Subcutaneous abdominal adipose tissue (tissue), 5 donors: Measurements from ENCODE around the gene SIK3.

Experiments
- H3K27ac ChIP-seq: one replicate; pipeline ENCODE4 v1.7.0; 2013; ENCODE audit warnings: low read depth, mild to moderate bottlenecking, inconsistent platforms, low read length, moderate library complexity
- H3K27me3 ChIP-seq, 5 donors: one replicate each; pipeline ENCODE4 v1.7.0; 2013; ENCODE audit warnings: low read length in 5 of 5, inconsistent platforms in 1 of 5; ENCODE audit not compliant: control insufficient read depth in 5 of 5, insufficient read depth in 4 of 5
- H3K36me3 ChIP-seq, 5 donors: one replicate each; pipeline ENCODE4 v1.7.0; 2013; ENCODE audit warnings: low read length in 5 of 5; ENCODE audit not compliant: control insufficient read depth in 5 of 5, insufficient read depth in 5 of 5
- H3K4me1 ChIP-seq, 5 donors: one replicate each; pipeline ENCODE4 v1.7.0; 2013; ENCODE audit warnings: low read length in 5 of 5, mild to moderate bottlenecking in 3 of 5, moderate library complexity in 1 of 5; ENCODE audit not compliant: control insufficient read depth in 5 of 5, insufficient read depth in 5 of 5
- H3K4me3 ChIP-seq, 5 donors: one replicate each; pipeline ENCODE4 v1.7.0; 2013; ENCODE audit warnings: low read length in 5 of 5, low read depth in 1 of 5
- H3K9ac ChIP-seq, 5 donors: one replicate each; pipeline ENCODE4 v1.7.0; 2013; ENCODE audit warnings: low read length in 5 of 5, mild to moderate bottlenecking in 4 of 5, moderate library complexity in 3 of 5
- H3K9me3 ChIP-seq, 5 donors: one replicate each; pipeline ENCODE4 v1.7.0; 2013; ENCODE audit warnings: low read length in 5 of 5; ENCODE audit not compliant: control insufficient read depth in 5 of 5
- donor health status: healthy.
- donor health status: healthy.
- donor health status: healthy.
- donor health status: healthy.
- donor health status: healthy.

Gene SIK3

GRCh38 chr11:117066959-117067358, 31.3 kb downstream of the SIK3 start:
- H3K4me3 ChIP-seq, result no peak overlapping the region
- H3K4me1 ChIP-seq, result peaks cover 0 to 19% (median 14%) of the 10 kb centered on the region in 5 donors
- no peak overlapping the region for H3K27ac ChIP-seq

GRCh38 chr11:117064275-117064674, 34.0 kb downstream of the SIK3 start:
- Histone ChIP-seq H3K27me3 (no peaks in the 10 kb centered on the region), H3K9ac (no peak overlapping the region), H3K4me1 (peaks cover 0 to 11% (median 4%) of the 10 kb centered on the region in 5 donors), H3K4me3 (no peak overlapping the region), H3K36me3 (no peaks in the 10 kb centered on the region), H3K27ac (no peak overlapping the region), H3K9me3 (no peaks in the 10 kb centered on the region)

More at GRCh38 chr11:117066959-117067358, 31.3 kb downstream of the SIK3 start:
- Histone ChIP-seq H3K9ac (no peak overlapping the region), H3K27me3 (no peaks in the 10 kb centered on the region), H3K9me3 (no peaks in the 10 kb centered on the region), H3K36me3 (no peaks in the 10 kb centered on the region)

GRCh38 chr11:117062498-117062897, 35.7 kb downstream of the SIK3 start:
- Histone ChIP-seq H3K27me3 (no peaks in the 10 kb centered on the region), H3K36me3 (no peaks in the 10 kb centered on the region), H3K9ac (no peak overlapping the region), H3K4me1 (peaks cover 0 to 19% (median 4%) of the 10 kb centered on the region in 5 donors), H3K27ac (no peak overlapping the region), H3K9me3 (no peaks in the 10 kb centered on the region), H3K4me3 (no peak overlapping the region)

GRCh38 chr11:117061256-117061655, 37.0 kb downstream of the SIK3 start:
- no peaks in the 10 kb centered on the region for H3K27me3 ChIP-seq
- no peak overlapping the region for H3K4me3 ChIP-seq
- peaks cover 0 to 19% (median 4%) of the 10 kb centered on the region in 5 donors for H3K4me1 ChIP-seq
- no peak overlapping the region for H3K9ac ChIP-seq
- no peaks in the 10 kb centered on the region for H3K36me3 ChIP-seq
- no peak overlapping the region for H3K27ac ChIP-seq
- H3K9me3 ChIP-seq, result no peaks in the 10 kb centered on the region

GRCh38 chr11:117059611-117060148, 38.5 kb downstream of the SIK3 start:
- Histone ChIP-seq H3K27ac (no peak overlapping the region), H3K9ac (no peak overlapping the region), H3K36me3 (no peaks in the 10 kb centered on the region), H3K4me3 (no peak overlapping the region), H3K4me1 (peaks cover 0 to 19% (median 4%) of the 10 kb centered on the region in 5 donors), H3K27me3 (no peaks in the 10 kb centered on the region), H3K9me3 (no peaks in the 10 kb centered on the region)

- Histone ChIP-seq H3K4me1 (peaks cover 0 to 14% (median 0%) of the 10 kb centered on the region in 5 donors), H3K4me3 (no peak overlapping the region), H3K9ac (no peak overlapping the region), H3K27me3 (no peaks in the 10 kb centered on the region), H3K27ac (no peak overlapping the region), H3K36me3 (no peaks in the 10 kb centered on the region), H3K9me3 (no peaks in the 10 kb centered on the region)
Observed at GRCh38 chr11:117058761-117059261, 39.4 kb downstream of the SIK3 start.

- H3K36me3 ChIP-seq, result no peaks in the 10 kb centered on the region
- H3K27me3 ChIP-seq, result no peaks in the 10 kb centered on the region
- no peaks in the 10 kb centered on the region for H3K9me3 ChIP-seq
- no peak overlapping the region for H3K9ac ChIP-seq
- H3K4me1 ChIP-seq, result peaks cover 0 to 14% (median 0%) of the 10 kb centered on the region in 5 donors
- no peak overlapping the region for H3K27ac ChIP-seq
- H3K4me3 ChIP-seq, result no peak overlapping the region
Observed at GRCh38 chr11:117057727-117058126, 40.5 kb downstream of the SIK3 start.

- H3K4me1 ChIP-seq, result peaks cover 0 to 14% (median 0%) of the 10 kb centered on the region in 5 donors
- H3K27me3 ChIP-seq, result no peaks in the 10 kb centered on the region
- no peak overlapping the region for H3K4me3 ChIP-seq
- H3K9me3 ChIP-seq, result no peaks in the 10 kb centered on the region
- no peak overlapping the region for H3K27ac ChIP-seq
- H3K9ac ChIP-seq, result no peak overlapping the region
- no peaks in the 10 kb centered on the region for H3K36me3 ChIP-seq
Observed at GRCh38 chr11:117057317-117057716, 40.9 kb downstream of the SIK3 start.

- H3K27ac ChIP-seq, result no peak overlapping the region
- H3K27me3 ChIP-seq, result no peaks in the 10 kb centered on the region
- H3K4me3 ChIP-seq, result no peak overlapping the region
- no peaks in the 10 kb centered on the region for H3K36me3 ChIP-seq
- H3K9ac ChIP-seq, result no peak overlapping the region
- H3K9me3 ChIP-seq, result no peaks in the 10 kb centered on the region
- peaks cover 0 to 14% (median 0%) of the 10 kb centered on the region in 5 donors for H3K4me1 ChIP-seq
Observed at GRCh38 chr11:117055469-117055868, 42.8 kb downstream of the SIK3 start.

GRCh38 chr11:117054382-117054781, 43.8 kb downstream of the SIK3 start:
- Histone ChIP-seq H3K27ac (no peak overlapping the region), H3K4me1 (peaks cover 0 to 9% (median 0%) of the 10 kb centered on the region in 5 donors)

More at GRCh38 chr11:117054382-117054781, 43.8 kb downstream of the SIK3 start:
- Histone ChIP-seq H3K9me3 (no peaks in the 10 kb centered on the region), H3K9ac (no peak overlapping the region), H3K27me3 (no peaks in the 10 kb centered on the region), H3K36me3 (no peaks in the 10 kb centered on the region), H3K4me3 (no peak overlapping the region)
